Endothelial cell of umbilical vein (primary cell): ENCODE data around the gene NOP9. TPM values are rescaled to one million over a fixed set of nuclear protein-coding genes. Genes with fewer than 3 reads are reported as not detected.

Experiments used
- BruUV-seq: library from RNA; stranded (reverse); fragments of 400-500 nt; replicated peaks from 2 replicates; lab custom pipeline; 2021; lab: Mats Ljungman, UMichigan
- CTCF ChIA-PET: fragments of 300-600, 350-600 bp; sonication (Branson Sonifier 250); formaldehyde crosslinking; loops from one replicate; lab custom pipeline; 2021; ENCODE audit warnings: antibody characterized with exemption, inconsistent platforms; lab: Charles Lee
- POLR2A ChIA-PET: fragments of 300-600, 350-600 bp; sonication (Branson Sonifier 250); formaldehyde crosslinking; loops from one replicate; lab custom pipeline; 2021; ENCODE audit warnings: antibody characterized with exemption, inconsistent platforms; lab: Charles Lee
- DNase-seq: peaks from one replicate; pipeline ENCODE4 v3.0.0-alpha.2; 2011; ENCODE audit warnings: low read depth, low spot score
- FAIRE-seq: peaks from 2 replicates; lab custom pipeline; 2011; peaks lifted over from hg19 to GRCh38; lab: Jason Lieb, UNC
- H2AFZ ChIP-seq: 2 replicates; pipeline ENCODE4 v1.6.0; 2012; ENCODE audit warnings: low read depth, low read length, control low read depth, inconsistent platforms
- H3K27ac ChIP-seq: 2 replicates; pipeline ENCODE4 v1.5.1; 2011; ENCODE audit warnings: low read depth, mild to moderate bottlenecking, control low read depth, low read length, moderate library complexity; ENCODE audit not compliant: insufficient read depth
- H3K27me3 ChIP-seq, 2 experiments: 2 replicates each; pipeline versions ENCODE4 v1.6.0 to v1.6.1; 2011; ENCODE audit warnings: low read length in 2 of 2, mixed read lengths in 1 of 2; ENCODE audit not compliant: control insufficient read depth in 2 of 2, insufficient read depth in 2 of 2
- H3K36me3 ChIP-seq, 2 experiments: 2 replicates in 1 of 2; 3 replicates in 1 of 2; pipeline ENCODE4 v1.5.1; 2011; ENCODE audit warnings: low read length in 2 of 2, mild to moderate bottlenecking in 1 of 2, moderate library complexity in 1 of 2; ENCODE audit not compliant: control insufficient read depth in 2 of 2, insufficient read depth in 2 of 2; ENCODE audit errors: extremely low read depth in 1 of 2
- H3K4me1 ChIP-seq: 3 replicates; pipeline ENCODE4 v1.5.1; 2011; ENCODE audit warnings: mild to moderate bottlenecking, low read length; ENCODE audit not compliant: control insufficient read depth, insufficient read depth; ENCODE audit errors: extremely low read depth
- H3K4me2 ChIP-seq: 2 replicates; pipeline ENCODE4 v1.6.1; 2011; ENCODE audit warnings: low read length, control low read depth, mixed read lengths; ENCODE audit not compliant: insufficient read depth
- H3K4me3 ChIP-seq, 3 experiments: fragments of 200-600 bp in 1 of 3; sonication (generic), shearing (Covaris generic) in 1 of 3; replicated peaks in 1 of 3; 2 replicates each; pipeline ENCODE4 v1.5.1; 2011 to 2016; ENCODE audit warnings: control low read depth in 3 of 3, low read length in 3 of 3, mild to moderate bottlenecking in 2 of 3, inconsistent platforms in 1 of 3, low read depth in 1 of 3, moderate library complexity in 1 of 3; ENCODE audit not compliant: insufficient read depth in 1 of 3
- H3K79me2 ChIP-seq: 2 replicates; pipeline ENCODE4 v1.6.0; 2012; ENCODE audit warnings: low read length, inconsistent platforms; ENCODE audit not compliant: control insufficient read depth, insufficient read depth
- H3K9ac ChIP-seq: replicated peaks from 2 replicates; pipeline ENCODE3; 2011; ENCODE audit warnings: low read length, control low read depth; ENCODE audit not compliant: insufficient read depth; ENCODE audit errors: extremely low read depth
- H3K9me1 ChIP-seq: replicated peaks from 3 replicates; pipeline ENCODE4 v1.6.0; 2011; ENCODE audit warnings: mild to moderate bottlenecking, low read length; ENCODE audit not compliant: control insufficient read depth, insufficient read depth; ENCODE audit errors: extremely low read depth
- H3K9me3 ChIP-seq: replicated peaks from 2 replicates; pipeline ENCODE4 v1.5.1; 2012; ENCODE audit warnings: low read length, inconsistent platforms; ENCODE audit not compliant: control insufficient read depth, insufficient read depth
- H4K20me1 ChIP-seq: replicated peaks from 2 replicates; pipeline ENCODE3; 2011; ENCODE audit warnings: mild to moderate bottlenecking, low read length; ENCODE audit not compliant: control insufficient read depth, insufficient read depth; ENCODE audit errors: extremely low read depth
- CTCF ChIP-seq, 2 donors: IDR thresholded peaks; 1 replicate in 1 of 2; 2 replicates in 1 of 2; pipeline ENCODE4 v1.5.1; 2011; ENCODE audit warnings: low read length in 2 of 2, mild to moderate bottlenecking in 2 of 2, moderate library complexity in 2 of 2, control low read depth in 1 of 2, inconsistent platforms in 1 of 2, low read depth in 1 of 2; ENCODE audit not compliant: insufficient read depth in 1 of 2; ENCODE audit errors: extremely low read depth in 1 of 2
- EZH2 ChIP-seq: IDR thresholded peaks from 2 replicates; pipeline ENCODE4 v1.6.1; 2012; ENCODE audit warnings: borderline replicate concordance, low read depth, mild to moderate bottlenecking, moderate library complexity, low read length, inconsistent platforms; ENCODE audit not compliant: severe bottlenecking
- FOS ChIP-seq: IDR thresholded peaks from 2 replicates; pipeline ENCODE4 v1.6.1; 2011; ENCODE audit warnings: mild to moderate bottlenecking, low read length, moderate library complexity, borderline replicate concordance; ENCODE audit not compliant: insufficient read depth
- GATA2 ChIP-seq: IDR thresholded peaks from 2 replicates; pipeline ENCODE4 v1.7.0; 2011; ENCODE audit warnings: low read depth, mild to moderate bottlenecking, moderate library complexity, mixed read lengths, low read length; ENCODE audit not compliant: insufficient read length, insufficient read depth
- JUN ChIP-seq: IDR thresholded peaks from 2 replicates; pipeline ENCODE4 v1.6.1; 2011; ENCODE audit warnings: borderline replicate concordance, low read depth; ENCODE audit not compliant: insufficient read length, insufficient read depth
- MAX ChIP-seq: IDR thresholded peaks from 2 replicates; pipeline ENCODE4 v1.6.1; 2011; ENCODE audit not compliant: insufficient read depth, insufficient read length
- MYC ChIP-seq: IDR thresholded peaks from one replicate; pipeline ENCODE4 v1.6.1; 2011; ENCODE audit warnings: mild to moderate bottlenecking, low read depth, low read length
- POLR2A ChIP-seq: IDR thresholded peaks from 2 replicates; pipeline ENCODE4 v1.6.1; 2012; ENCODE audit warnings: low read depth, mild to moderate bottlenecking, control low read depth, low read length
- POLR2AphosphoS5 ChIP-seq: IDR thresholded peaks from 2 replicates; pipeline ENCODE4 v1.6.1; 2012; ENCODE audit warnings: low read depth, mild to moderate bottlenecking, control low read depth, low read length, moderate library complexity; ENCODE audit not compliant: insufficient read depth
- dilution Hi-C: fragments of 300-500 bp; cut with MboI; formaldehyde crosslinking; loops from one replicate; pipeline ENCODE4 v1.15.0; 2019; ENCODE audit warnings: low sequenced_read_pairs; ENCODE audit not compliant: extremely low pct_ligation_motif_present
- intact Hi-C: fragments of 100-400 bp; cut with micrococcal nuclease; formaldehyde crosslinking; loops from one replicate; pipeline ENCODE4 v1.10.0; 2022
- polyA plus RNA-seq, 4 experiments: library from polyadenylated mRNA; depleted of rRNA in 3 of 4; stranded (reverse) in 3 of 4; unstranded in 1 of 4; fragments of >200 nt; gene quantifications; 2 replicates each; pipeline versions ENCODE4 v1.2.1 to v1.2.3, GENCODE V29; 2011 to 2012; ENCODE audit warnings: missing spikeins in 1 of 4
- total RNA-seq: library from RNA; stranded (reverse); gene quantifications from 2 replicates; pipeline ENCODE4 v1.2.3, GENCODE V29; 2021

NOP9 gene
- total and polyA plus RNA-seq, 2 donors (not counting 3 experiments of a cell fraction or from before 2014, with no cell fraction given), result 16.2 to 31.0 TPM

DNA sequence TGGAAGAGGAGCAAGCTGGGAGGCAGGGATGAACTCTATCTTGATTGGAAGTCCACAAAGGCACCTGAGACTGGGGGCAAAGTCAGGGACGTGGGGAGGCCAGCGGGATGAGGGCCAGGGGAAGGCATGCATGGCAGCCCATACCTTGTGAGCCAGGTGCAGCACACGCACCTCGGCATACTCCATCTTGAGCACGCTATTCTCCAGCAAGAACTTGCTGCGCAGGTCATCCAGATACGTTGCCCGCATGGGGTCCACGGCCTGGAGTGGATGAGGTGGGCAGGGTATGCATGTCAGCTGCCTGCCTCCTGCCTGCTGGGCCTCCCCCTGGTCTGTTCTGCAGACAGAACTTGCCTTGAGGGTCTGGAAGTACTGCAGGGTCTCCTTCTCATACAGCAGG lies 32.1 kb upstream of the NOP9 start:
- Histone ChIP-seq H3K36me3 (peaks cover 2 to 21% of the 10 kb centered on the region in 2 experiments), H3K4me1 (peaks cover 9% of the 10 kb centered on the region), H3K27me3 (no peaks in the 10 kb centered on the region), H3K9ac (no peak overlapping the region), H3K79me2 (no peaks in the 10 kb centered on the region), H3K4me3 (no peak overlapping the region), H4K20me1 (no peaks in the 10 kb centered on the region), H3K9me3 (no peaks in the 10 kb centered on the region), H3K9me1 (no peaks in the 10 kb centered on the region), H2AFZ (no peak overlapping the region), H3K4me2 (no peak overlapping the region), H3K27ac (no peak overlapping the region)
- ChIA-PET POLR2A (interaction anchor here (0.8 kb wide), 1 partner anchor 14 kb away, joined by 3 read pairs; no protein-coding TSS in a partner anchor), CTCF (no interaction called here)
- no peak for TF ChIP-seq EZH2
- TF ChIP-seq MYC, result no peak
- TF ChIP-seq JUN, result no peak
- no peak for TF ChIP-seq CTCF (IDR thresholded peaks at IDR 0.05; ENCODE audit: extremely low read depth in 1 of 2, insufficient read depth in 1 of 2, low read depth in 1 of 2, low read length in 2 of 2)
- no peak for TF ChIP-seq GATA2
- TF ChIP-seq POLR2AphosphoS5, result no peak
- no peak for TF ChIP-seq MAX
- no peak for TF ChIP-seq POLR2A
- no peak for TF ChIP-seq FOS
- dilution Hi-C loops (no loop called here), intact Hi-C loops (no loop called here)
- FAIRE-seq (no peak), DNase-seq (no peak)
- no TSS peak for BruUV-seq
